Stimulated activated memory B cell treated with anti-CD40 and anti-IgM and Interleukin-4, amounts not matched to agents 10 μg/mL and 1 μg/mL and 100 μg/mL, for 72 hours (primary cell): ENCODE measurements around the gene MRPL43.

Source experiments
- ATAC-seq: fragments of 150-1000 bp; cut with Tn5 transposase; 2 replicates; pipeline ENCODE4 v1.10.0; 2021
- H3K27ac Mint-ChIP-seq: one replicate; pipeline ENCODE4 v1.8.0; 2022; ENCODE audit warnings: mild to moderate bottlenecking, mixed read lengths
- H3K27me3 Mint-ChIP-seq: one replicate; pipeline ENCODE4 v1.8.0; 2022; ENCODE audit warnings: mixed read lengths
- H3K36me3 Mint-ChIP-seq: one replicate; pipeline ENCODE4 v1.8.0; 2022; ENCODE audit warnings: mixed read lengths
- H3K4me1 Mint-ChIP-seq: one replicate; pipeline ENCODE4 v1.8.0; 2022; ENCODE audit warnings: mixed read lengths
- H3K4me3 Mint-ChIP-seq: one replicate; pipeline ENCODE4 v1.8.0; 2022; ENCODE audit warnings: mild to moderate bottlenecking, moderate library complexity, mixed read lengths
- H3K9me3 Mint-ChIP-seq: one replicate; pipeline ENCODE4 v1.8.0; 2022; ENCODE audit warnings: mixed read lengths

Gene MRPL43

GRCh38 chr10:101027106-101027720 is 39.9 kb upstream of the MRPL43 start:
- no peaks in the 10 kb centered on the region for H3K9me3 Mint-ChIP-seq
- peaks cover 33% of the 10 kb centered on the region for H3K27me3 Mint-ChIP-seq
- H3K4me3 Mint-ChIP-seq = no peak overlapping the region
- no peak for ATAC-seq
- H3K27ac Mint-ChIP-seq = no peak overlapping the region
- H3K36me3 Mint-ChIP-seq = no peaks in the 10 kb centered on the region
- peaks cover 15% of the 10 kb centered on the region for H3K4me1 Mint-ChIP-seq

- H3K9me3 Mint-ChIP-seq = no peaks in the 10 kb centered on the region
- no peak overlapping the region for H3K27ac Mint-ChIP-seq
- no peaks in the 10 kb centered on the region for H3K36me3 Mint-ChIP-seq
- ATAC-seq = no peak
- H3K4me1 Mint-ChIP-seq = peaks cover 17% of the 10 kb centered on the region
- H3K27me3 Mint-ChIP-seq = peaks cover 31% of the 10 kb centered on the region
- H3K4me3 Mint-ChIP-seq = no peak overlapping the region
Observed at GRCh38 chr10:101022967-101023705, 35.8 kb upstream of the MRPL43 start.

GRCh38 chr10:101021692-101022251 is 34.5 kb upstream of the MRPL43 start:
- Mint-ChIP-seq H3K27ac (no peak overlapping the region), H3K36me3 (no peaks in the 10 kb centered on the region), H3K4me3 (no peak overlapping the region), H3K9me3 (no peaks in the 10 kb centered on the region), H3K27me3 (peaks cover 31% of the 10 kb centered on the region), H3K4me1 (peaks cover 25% of the 10 kb centered on the region)
- ATAC-seq = no peak

- no peak overlapping the region for H3K27ac Mint-ChIP-seq
- H3K36me3 Mint-ChIP-seq = no peaks in the 10 kb centered on the region
- peaks cover 25% of the 10 kb centered on the region for H3K4me1 Mint-ChIP-seq
- peaks cover 36% of the 10 kb centered on the region for H3K27me3 Mint-ChIP-seq
- ATAC-seq = no peak
- no peak overlapping the region for H3K4me3 Mint-ChIP-seq
- no peaks in the 10 kb centered on the region for H3K9me3 Mint-ChIP-seq
Observed at GRCh38 chr10:101021239-101021638, 33.9 kb upstream of the MRPL43 start.

- peaks cover 42% of the 10 kb centered on the region for H3K27me3 Mint-ChIP-seq
- H3K4me1 Mint-ChIP-seq = peaks cover 25% of the 10 kb centered on the region
- H3K4me3 Mint-ChIP-seq = no peak overlapping the region
- no peak overlapping the region for H3K27ac Mint-ChIP-seq
- H3K36me3 Mint-ChIP-seq = no peaks in the 10 kb centered on the region
- no peak for ATAC-seq
- no peaks in the 10 kb centered on the region for H3K9me3 Mint-ChIP-seq
Observed at GRCh38 chr10:101020427-101021075, 33.3 kb upstream of the MRPL43 start.

GRCh38 chr10:101019440-101019703 is 32.1 kb upstream of the MRPL43 start:
- peak overlapping the region; percentile 21 for H3K4me3 Mint-ChIP-seq
- no peaks in the 10 kb centered on the region for H3K36me3 Mint-ChIP-seq
- H3K4me1 Mint-ChIP-seq = peaks cover 30% of the 10 kb centered on the region
- H3K9me3 Mint-ChIP-seq = no peaks in the 10 kb centered on the region
- no peak for ATAC-seq
- H3K27ac Mint-ChIP-seq = no peak overlapping the region
- H3K27me3 Mint-ChIP-seq = peaks cover 54% of the 10 kb centered on the region

- Mint-ChIP-seq H3K27ac (peak overlapping the region; percentile 76), H3K4me1 (peaks cover 36% of the 10 kb centered on the region), H3K36me3 (no peaks in the 10 kb centered on the region), H3K9me3 (no peaks in the 10 kb centered on the region), H3K27me3 (peaks cover 58% of the 10 kb centered on the region), H3K4me3 (peak overlapping the region; percentile 52)
- peak; percentile 75 for ATAC-seq
Observed at GRCh38 chr10:101018600-101019439, 31.5 kb upstream of the MRPL43 start.

- Mint-ChIP-seq H3K4me1 (peaks cover 40% of the 10 kb centered on the region), H3K36me3 (no peaks in the 10 kb centered on the region), H3K4me3 (peak overlapping the region; percentile 52), H3K9me3 (no peaks in the 10 kb centered on the region), H3K27ac (peak overlapping the region; percentile 76), H3K27me3 (peaks cover 58% of the 10 kb centered on the region)
- peak; percentile 66 for ATAC-seq
Observed at GRCh38 chr10:101018118-101018599, 30.9 kb upstream of the MRPL43 start.

- peaks cover 58% of the 10 kb centered on the region for H3K27me3 Mint-ChIP-seq
- no peak overlapping the region for H3K27ac Mint-ChIP-seq
- no peak overlapping the region for H3K4me3 Mint-ChIP-seq
- H3K4me1 Mint-ChIP-seq = peaks cover 47% of the 10 kb centered on the region
- ATAC-seq = no peak
- H3K9me3 Mint-ChIP-seq = no peaks in the 10 kb centered on the region
- H3K36me3 Mint-ChIP-seq = no peaks in the 10 kb centered on the region
Observed at GRCh38 chr10:101016814-101017213, 29.5 kb upstream of the MRPL43 start.

- peaks cover 47% of the 10 kb centered on the region for H3K4me1 Mint-ChIP-seq
- H3K36me3 Mint-ChIP-seq = no peaks in the 10 kb centered on the region
- no peaks in the 10 kb centered on the region for H3K9me3 Mint-ChIP-seq
- H3K27ac Mint-ChIP-seq = no peak overlapping the region
- peaks cover 58% of the 10 kb centered on the region for H3K27me3 Mint-ChIP-seq
- no peak for ATAC-seq
- H3K4me3 Mint-ChIP-seq = no peak overlapping the region
Observed at GRCh38 chr10:101015582-101015973, 28.3 kb upstream of the MRPL43 start.

GRCh38 chr10:101014966-101015581 is 27.8 kb upstream of the MRPL43 start:
- no peak for ATAC-seq
- peaks cover 58% of the 10 kb centered on the region for H3K27me3 Mint-ChIP-seq
- no peaks in the 10 kb centered on the region for H3K36me3 Mint-ChIP-seq
- H3K4me3 Mint-ChIP-seq = no peak overlapping the region
- H3K27ac Mint-ChIP-seq = no peak overlapping the region
- H3K4me1 Mint-ChIP-seq = peaks cover 47% of the 10 kb centered on the region
- no peaks in the 10 kb centered on the region for H3K9me3 Mint-ChIP-seq

- no peak for ATAC-seq
- Mint-ChIP-seq H3K9me3 (no peaks in the 10 kb centered on the region), H3K27me3 (peaks cover 52% of the 10 kb centered on the region), H3K4me3 (no peak overlapping the region), H3K36me3 (no peaks in the 10 kb centered on the region), H3K4me1 (peaks cover 42% of the 10 kb centered on the region), H3K27ac (no peak overlapping the region)
Observed at GRCh38 chr10:101014230-101014884, 27.1 kb upstream of the MRPL43 start.

GRCh38 chr10:101013365-101013825 is 26.1 kb upstream of the MRPL43 start:
- Mint-ChIP-seq H3K4me1 (peaks cover 33% of the 10 kb centered on the region), H3K4me3 (no peak overlapping the region), H3K36me3 (no peaks in the 10 kb centered on the region), H3K9me3 (no peaks in the 10 kb centered on the region), H3K27me3 (peaks cover 44% of the 10 kb centered on the region), H3K27ac (no peak overlapping the region)
- ATAC-seq = no peak
